GM12873 (cell line): ENCODE measurements around the gene ARHGEF6.
A peak's percentile ranks its signal among the peaks of the same experiment; 100 is the strongest.

Experiments
- CTCF ChIP-seq: IDR thresholded peaks from 2 replicates; pipeline ENCODE4 v1.5.1; 2012; ENCODE audit warnings: low read depth, mild to moderate bottlenecking, moderate library complexity, low read length, control low read depth; ENCODE audit not compliant: insufficient read depth; ENCODE audit errors: missing control alignments

ARHGEF6 gene

DNA sequence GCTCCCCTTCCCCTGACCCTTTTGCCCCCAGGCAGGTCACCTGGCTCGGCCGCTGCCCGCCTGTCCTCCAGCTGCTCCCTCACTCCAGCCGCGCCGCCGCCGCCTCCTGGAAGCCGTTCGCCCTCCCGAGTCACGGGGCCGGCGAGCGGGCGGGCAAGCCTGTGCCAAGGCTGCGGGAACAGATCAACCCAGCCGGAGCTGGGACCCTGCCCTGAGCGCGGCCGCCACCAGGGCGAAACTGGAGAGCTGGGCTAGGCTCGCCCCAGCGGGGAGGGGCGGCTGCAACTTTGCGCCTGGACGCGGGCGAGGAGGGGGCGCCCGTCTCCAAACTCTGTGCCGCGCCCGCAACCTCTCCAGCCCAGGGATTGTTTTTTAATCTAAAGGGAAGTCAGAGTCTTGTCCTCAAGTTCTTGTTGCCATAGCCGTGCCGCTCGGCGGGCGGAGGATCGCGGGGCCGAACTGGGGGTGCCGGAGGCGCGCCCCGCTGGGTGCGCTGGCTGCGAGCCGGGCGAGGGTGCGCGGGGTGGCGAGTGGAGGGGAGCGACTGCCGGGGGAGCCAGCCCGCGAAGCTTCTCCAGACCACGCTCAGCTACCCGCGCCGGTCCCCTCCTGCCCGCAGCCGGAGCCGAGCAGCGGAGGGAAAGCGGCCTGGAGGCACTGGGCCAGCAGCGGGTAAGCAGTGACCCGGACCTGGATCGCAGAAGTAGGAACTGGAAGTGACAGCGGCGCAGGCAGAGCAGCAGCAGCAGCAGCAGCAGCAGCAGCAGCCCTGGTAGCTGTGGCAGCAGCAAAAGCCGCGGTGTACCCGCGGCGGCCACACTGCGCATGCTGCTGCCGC is 13.4 kb downstream of the ARHGEF6 start:
- peak; percentile 10 for TF ChIP-seq CTCF

- no peak for TF ChIP-seq CTCF
Observed at GRCh38 chrX:136766785-136767103, 14.0 kb downstream of the ARHGEF6 start.

DNA sequence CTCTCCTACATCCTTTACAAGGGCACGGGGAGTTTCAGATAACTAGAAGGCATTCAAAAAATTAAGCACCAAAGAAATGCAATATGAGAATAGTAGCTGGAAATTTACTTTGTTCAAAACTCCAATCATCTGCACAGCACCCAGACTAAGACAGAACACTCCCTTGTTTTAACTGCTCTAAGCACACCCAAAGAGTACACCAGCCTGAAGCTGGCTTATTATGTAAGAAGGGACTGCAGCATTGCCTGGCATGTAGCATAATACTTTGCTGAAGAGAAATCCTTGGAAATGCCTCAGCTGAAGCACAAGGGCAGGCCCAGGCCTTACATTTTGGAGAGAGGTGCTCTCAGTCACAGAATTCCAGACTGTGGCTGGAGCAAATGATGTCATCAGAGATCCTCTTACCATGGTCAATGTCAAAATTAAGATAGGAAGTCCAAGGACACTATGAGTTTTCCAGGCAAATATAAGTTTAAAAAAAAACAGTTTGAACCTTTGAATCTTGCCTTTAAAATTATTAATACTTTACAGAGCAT is 14.8 kb downstream of the ARHGEF6 start:
- no peak for TF ChIP-seq CTCF

DNA sequence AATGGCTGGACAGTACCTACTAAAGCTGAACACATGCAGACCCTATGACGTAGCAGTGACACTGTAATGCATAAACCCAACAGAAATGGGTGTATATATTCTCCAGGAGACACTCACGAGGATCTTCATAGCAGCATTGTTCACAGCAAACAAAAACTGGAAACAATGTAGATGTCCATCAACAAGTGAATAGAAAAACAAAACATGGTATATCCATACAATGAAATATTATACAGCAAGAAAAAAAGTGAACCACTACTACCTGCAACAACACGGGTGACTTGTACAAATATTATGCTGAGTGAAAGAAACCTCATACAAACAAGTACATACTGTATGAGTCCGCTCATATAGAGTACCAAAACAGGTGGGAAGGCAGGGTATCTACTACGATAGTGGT is 16.5 kb downstream of the ARHGEF6 start:
- no peak for TF ChIP-seq CTCF

GRCh38 chrX:136762820-136763452 is 17.8 kb downstream of the ARHGEF6 start:
- TF ChIP-seq CTCF, result no peak

DNA sequence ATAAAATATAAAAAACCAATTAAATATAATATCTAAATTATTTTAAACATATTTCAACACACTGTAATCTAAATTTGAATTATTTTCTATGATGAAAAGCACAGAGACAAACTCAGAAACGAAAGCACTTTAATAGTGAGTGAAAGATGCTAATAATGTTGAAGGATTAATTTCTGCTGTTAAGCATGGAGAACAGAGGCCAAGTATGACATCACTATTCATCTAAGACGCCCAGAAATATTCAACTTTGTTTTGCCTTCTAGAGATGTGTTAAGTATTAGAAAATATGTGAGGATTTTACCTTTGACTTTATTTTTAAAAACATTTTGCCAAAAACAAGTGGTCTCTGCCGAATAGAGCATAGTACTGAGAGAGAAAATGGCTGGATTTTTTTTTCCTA is 19.3 kb downstream of the ARHGEF6 start:
- TF ChIP-seq CTCF, result no peak

DNA sequence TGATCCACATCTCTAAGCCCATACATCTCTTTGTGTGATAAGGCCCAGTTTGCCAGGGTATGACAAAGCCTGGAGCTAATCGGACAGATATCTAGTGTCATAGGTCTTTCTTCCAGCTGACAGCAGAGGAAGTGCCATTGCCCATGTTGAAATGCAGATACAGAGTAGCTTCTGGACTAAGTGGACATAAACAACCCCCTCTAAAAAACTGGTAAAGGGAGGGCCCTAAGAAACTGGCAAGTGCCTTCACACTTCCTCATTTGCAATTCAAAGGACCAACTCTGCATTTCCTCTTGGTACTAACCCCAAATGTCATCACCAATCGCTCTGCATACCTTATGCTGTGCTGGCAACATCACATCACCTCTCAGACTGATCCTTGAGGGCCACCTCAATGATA is 20.8 kb downstream of the ARHGEF6 start:
- no peak for TF ChIP-seq CTCF
